HL-60 (cell line): ENCODE measurements around the gene RERE.

ENCODE experiments used
- DNase-seq, 2 experiments: peaks; one replicate each; pipeline ENCODE4 v3.0.0-alpha.2; 2010 to 2020; ENCODE audit warnings: low read depth in 1 of 2, low spot score in 1 of 2
- H3K27ac ChIP-seq: fragments of 250-450 bp; sonication (Bioruptor Pico); replicated peaks from 2 replicates; pipeline ENCODE4 v1.5.1; 2020; ENCODE audit warnings: mild to moderate bottlenecking, moderate library complexity
- H3K27me3 ChIP-seq: fragments of 250-450 bp; sonication (Bioruptor Pico); 2 replicates; pipeline ENCODE4 v1.5.1; 2021; ENCODE audit warnings: mild to moderate bottlenecking, moderate library complexity; ENCODE audit not compliant: insufficient read depth, poor library complexity, severe bottlenecking
- H3K4me3 ChIP-seq: replicated peaks from 2 replicates; pipeline ENCODE4 v1.5.1; 2011; ENCODE audit warnings: mild to moderate bottlenecking, control low read depth, low read length; ENCODE audit not compliant: insufficient read depth
- CTCF ChIP-seq: IDR thresholded peaks from one replicate; pipeline ENCODE4 v1.5.1; 2011; ENCODE audit warnings: low read length, control low read depth, inconsistent platforms; ENCODE audit not compliant: insufficient read depth
- GABPA ChIP-seq: IDR thresholded peaks from 2 replicates; pipeline ENCODE4 v1.6.1; 2012; ENCODE audit warnings: low read depth
- POLR2AphosphoS5 ChIP-seq: IDR thresholded peaks from 2 replicates; pipeline ENCODE4 v1.6.1; 2012; ENCODE audit warnings: low read depth
- REST ChIP-seq: IDR thresholded peaks from 2 replicates; pipeline ENCODE4 v1.6.1; 2012; ENCODE audit warnings: low read depth; ENCODE audit not compliant: insufficient replicate concordance
- SPI1 ChIP-seq: IDR thresholded peaks from 2 replicates; pipeline ENCODE4 v1.6.1; 2012; ENCODE audit warnings: low read depth, mild to moderate bottlenecking, borderline replicate concordance

Gene RERE

GRCh38 chr1:8598783-8599182 lies 218.7 kb downstream of the RERE start:
- Histone ChIP-seq H3K27ac (no peak overlapping the region), H3K4me3 (no peak overlapping the region), H3K27me3 (no peaks in the 10 kb centered on the region)
- no peak for DNase-seq
- TF ChIP-seq SPI1 (no peak), REST (no peak)

GRCh38 chr1:8598060-8598724 lies 219.2 kb downstream of the RERE start:
- H3K27ac ChIP-seq = no peak overlapping the region
- H3K27me3 ChIP-seq = no peaks in the 10 kb centered on the region
- DNase-seq = no peak
- no peak overlapping the region for H3K4me3 ChIP-seq
- TF ChIP-seq GABPA = no peak

DNA sequence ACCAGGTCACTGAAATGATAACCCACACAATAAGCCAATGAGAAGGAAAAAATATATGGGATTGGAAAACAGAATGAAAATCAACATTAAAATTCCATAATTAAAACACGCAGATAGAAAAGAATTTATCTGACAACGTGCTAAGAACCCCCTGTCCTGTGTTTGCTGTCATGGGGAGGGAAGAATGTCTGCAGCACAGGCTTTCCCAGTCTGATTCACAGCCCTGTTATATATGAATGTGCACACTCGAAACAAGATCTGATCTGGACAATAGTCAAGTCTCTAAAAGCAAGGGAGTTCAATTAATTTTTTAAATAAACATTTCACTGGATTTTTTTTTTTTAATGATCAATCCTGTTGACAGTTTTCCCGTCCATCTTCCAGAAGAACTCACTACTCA lies 220.0 kb downstream of the RERE start:
- TF ChIP-seq SPI1 (no peak), POLR2AphosphoS5 (no peak), REST (no peak), GABPA (no peak), CTCF (no peak)
- H3K4me3 ChIP-seq = no peak overlapping the region
- no peak for DNase-seq
- H3K27me3 ChIP-seq = no peaks in the 10 kb centered on the region
- H3K27ac ChIP-seq = no peak overlapping the region

DNA sequence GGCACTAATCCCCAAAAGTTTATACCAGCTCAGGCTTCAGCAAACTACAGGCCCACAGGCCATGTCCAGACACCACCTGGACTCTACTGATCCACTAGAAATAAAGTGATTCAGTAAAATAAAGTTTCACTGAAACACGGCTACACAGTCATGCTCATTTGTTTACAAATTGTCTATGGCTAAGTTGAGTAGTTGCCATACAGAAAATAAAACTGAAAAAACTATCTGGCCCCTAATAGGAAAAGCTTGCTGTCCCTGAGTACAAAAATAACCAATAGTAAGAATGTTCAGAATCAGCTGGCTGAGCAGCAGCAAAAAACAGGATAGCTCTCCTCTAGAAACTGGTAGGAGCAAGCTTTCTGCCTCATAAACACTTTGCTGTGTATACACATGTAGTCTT lies 221.5 kb downstream of the RERE start:
- Histone ChIP-seq H3K27me3 (no peaks in the 10 kb centered on the region), H3K27ac (no peak overlapping the region), H3K4me3 (no peak overlapping the region)
- TF ChIP-seq CTCF = no peak
- no peak for TF ChIP-seq POLR2AphosphoS5
- TF ChIP-seq REST = no peak
- TF ChIP-seq SPI1 = no peak
- no peak for TF ChIP-seq GABPA
- DNase-seq = no peak
